Endothelial cell of umbilical vein (primary cell): Measurements from ENCODE around the gene SRCAP. TPM values are rescaled to one million over a fixed set of nuclear protein-coding genes. Genes with fewer than 3 reads are reported as not detected.

ENCODE experiments used
- BruUV-seq: library from RNA; stranded (reverse); fragments of 400-500 nt; replicated peaks from 2 replicates; lab custom pipeline; 2021; lab: Mats Ljungman, UMichigan
- CTCF ChIA-PET: fragments of 300-600, 350-600 bp; sonication (Branson Sonifier 250); formaldehyde crosslinking; loops from one replicate; lab custom pipeline; 2021; ENCODE audit warnings: antibody characterized with exemption, inconsistent platforms; lab: Charles Lee
- POLR2A ChIA-PET: fragments of 300-600, 350-600 bp; sonication (Branson Sonifier 250); formaldehyde crosslinking; loops from one replicate; lab custom pipeline; 2021; ENCODE audit warnings: antibody characterized with exemption, inconsistent platforms; lab: Charles Lee
- DNase-seq: peaks from one replicate; pipeline ENCODE4 v3.0.0-alpha.2; 2011; ENCODE audit warnings: low read depth, low spot score
- FAIRE-seq: peaks from 2 replicates; lab custom pipeline; 2011; peaks lifted over from hg19 to GRCh38; lab: Jason Lieb, UNC
- H2AFZ ChIP-seq: 2 replicates; pipeline ENCODE4 v1.6.0; 2012; ENCODE audit warnings: low read depth, low read length, control low read depth, inconsistent platforms
- H3K27ac ChIP-seq: 2 replicates; pipeline ENCODE4 v1.5.1; 2011; ENCODE audit warnings: low read depth, mild to moderate bottlenecking, control low read depth, low read length, moderate library complexity; ENCODE audit not compliant: insufficient read depth
- H3K27me3 ChIP-seq, 2 experiments: 2 replicates each; pipeline versions ENCODE4 v1.6.0 to v1.6.1; 2011; ENCODE audit warnings: low read length in 2 of 2, mixed read lengths in 1 of 2; ENCODE audit not compliant: control insufficient read depth in 2 of 2, insufficient read depth in 2 of 2
- H3K36me3 ChIP-seq, 2 experiments: 2 replicates in 1 of 2; 3 replicates in 1 of 2; pipeline ENCODE4 v1.5.1; 2011; ENCODE audit warnings: low read length in 2 of 2, mild to moderate bottlenecking in 1 of 2, moderate library complexity in 1 of 2; ENCODE audit not compliant: control insufficient read depth in 2 of 2, insufficient read depth in 2 of 2; ENCODE audit errors: extremely low read depth in 1 of 2
- H3K4me1 ChIP-seq: 3 replicates; pipeline ENCODE4 v1.5.1; 2011; ENCODE audit warnings: mild to moderate bottlenecking, low read length; ENCODE audit not compliant: control insufficient read depth, insufficient read depth; ENCODE audit errors: extremely low read depth
- H3K4me2 ChIP-seq: 2 replicates; pipeline ENCODE4 v1.6.1; 2011; ENCODE audit warnings: low read length, control low read depth, mixed read lengths; ENCODE audit not compliant: insufficient read depth
- H3K4me3 ChIP-seq, 3 experiments: fragments of 200-600 bp in 1 of 3; sonication (generic), shearing (Covaris generic) in 1 of 3; replicated peaks in 1 of 3; 2 replicates each; pipeline ENCODE4 v1.5.1; 2011 to 2016; ENCODE audit warnings: control low read depth in 3 of 3, low read length in 3 of 3, mild to moderate bottlenecking in 2 of 3, inconsistent platforms in 1 of 3, low read depth in 1 of 3, moderate library complexity in 1 of 3; ENCODE audit not compliant: insufficient read depth in 1 of 3
- H3K79me2 ChIP-seq: 2 replicates; pipeline ENCODE4 v1.6.0; 2012; ENCODE audit warnings: low read length, inconsistent platforms; ENCODE audit not compliant: control insufficient read depth, insufficient read depth
- H3K9ac ChIP-seq: replicated peaks from 2 replicates; pipeline ENCODE3; 2011; ENCODE audit warnings: low read length, control low read depth; ENCODE audit not compliant: insufficient read depth; ENCODE audit errors: extremely low read depth
- H3K9me1 ChIP-seq: replicated peaks from 3 replicates; pipeline ENCODE4 v1.6.0; 2011; ENCODE audit warnings: mild to moderate bottlenecking, low read length; ENCODE audit not compliant: control insufficient read depth, insufficient read depth; ENCODE audit errors: extremely low read depth
- H3K9me3 ChIP-seq: replicated peaks from 2 replicates; pipeline ENCODE4 v1.5.1; 2012; ENCODE audit warnings: low read length, inconsistent platforms; ENCODE audit not compliant: control insufficient read depth, insufficient read depth
- H4K20me1 ChIP-seq: replicated peaks from 2 replicates; pipeline ENCODE3; 2011; ENCODE audit warnings: mild to moderate bottlenecking, low read length; ENCODE audit not compliant: control insufficient read depth, insufficient read depth; ENCODE audit errors: extremely low read depth
- CTCF ChIP-seq, 2 donors: IDR thresholded peaks; 1 replicate in 1 of 2; 2 replicates in 1 of 2; pipeline ENCODE4 v1.5.1; 2011; ENCODE audit warnings: low read length in 2 of 2, mild to moderate bottlenecking in 2 of 2, moderate library complexity in 2 of 2, control low read depth in 1 of 2, inconsistent platforms in 1 of 2, low read depth in 1 of 2; ENCODE audit not compliant: insufficient read depth in 1 of 2; ENCODE audit errors: extremely low read depth in 1 of 2
- EZH2 ChIP-seq: IDR thresholded peaks from 2 replicates; pipeline ENCODE4 v1.6.1; 2012; ENCODE audit warnings: borderline replicate concordance, low read depth, mild to moderate bottlenecking, moderate library complexity, low read length, inconsistent platforms; ENCODE audit not compliant: severe bottlenecking
- FOS ChIP-seq: IDR thresholded peaks from 2 replicates; pipeline ENCODE4 v1.6.1; 2011; ENCODE audit warnings: mild to moderate bottlenecking, low read length, moderate library complexity, borderline replicate concordance; ENCODE audit not compliant: insufficient read depth
- GATA2 ChIP-seq: IDR thresholded peaks from 2 replicates; pipeline ENCODE4 v1.7.0; 2011; ENCODE audit warnings: low read depth, mild to moderate bottlenecking, moderate library complexity, mixed read lengths, low read length; ENCODE audit not compliant: insufficient read length, insufficient read depth
- JUN ChIP-seq: IDR thresholded peaks from 2 replicates; pipeline ENCODE4 v1.6.1; 2011; ENCODE audit warnings: borderline replicate concordance, low read depth; ENCODE audit not compliant: insufficient read length, insufficient read depth
- MAX ChIP-seq: IDR thresholded peaks from 2 replicates; pipeline ENCODE4 v1.6.1; 2011; ENCODE audit not compliant: insufficient read depth, insufficient read length
- MYC ChIP-seq: IDR thresholded peaks from one replicate; pipeline ENCODE4 v1.6.1; 2011; ENCODE audit warnings: mild to moderate bottlenecking, low read depth, low read length
- POLR2A ChIP-seq: IDR thresholded peaks from 2 replicates; pipeline ENCODE4 v1.6.1; 2012; ENCODE audit warnings: low read depth, mild to moderate bottlenecking, control low read depth, low read length
- POLR2AphosphoS5 ChIP-seq: IDR thresholded peaks from 2 replicates; pipeline ENCODE4 v1.6.1; 2012; ENCODE audit warnings: low read depth, mild to moderate bottlenecking, control low read depth, low read length, moderate library complexity; ENCODE audit not compliant: insufficient read depth
- dilution Hi-C: fragments of 300-500 bp; cut with MboI; formaldehyde crosslinking; loops from one replicate; pipeline ENCODE4 v1.15.0; 2019; ENCODE audit warnings: low sequenced_read_pairs; ENCODE audit not compliant: extremely low pct_ligation_motif_present
- intact Hi-C: fragments of 100-400 bp; cut with micrococcal nuclease; formaldehyde crosslinking; loops from one replicate; pipeline ENCODE4 v1.10.0; 2022
- polyA plus RNA-seq, 4 experiments: library from polyadenylated mRNA; depleted of rRNA in 3 of 4; stranded (reverse) in 3 of 4; unstranded in 1 of 4; fragments of >200 nt; gene quantifications; 2 replicates each; pipeline versions ENCODE4 v1.2.1 to v1.2.3, GENCODE V29; 2011 to 2012; ENCODE audit warnings: missing spikeins in 1 of 4
- total RNA-seq: library from RNA; stranded (reverse); gene quantifications from 2 replicates; pipeline ENCODE4 v1.2.3, GENCODE V29; 2021

Gene SRCAP
- total and polyA plus RNA-seq, 2 donors (not counting 3 experiments of a cell fraction or from before 2014, with no cell fraction given): 11.0 to 77.7 TPM

GRCh38 chr16:30783280-30784109, 84.5 kb downstream of the SRCAP start:
- Histone ChIP-seq H3K36me3 (peaks cover 0 to 19% of the 10 kb centered on the region in 2 experiments), H3K79me2 (peaks cover 10% of the 10 kb centered on the region), H3K4me3 (no peak overlapping the region), H3K27me3 (no peaks in the 10 kb centered on the region), H3K27ac (no peak overlapping the region), H3K9me3 (no peaks in the 10 kb centered on the region), H3K9ac (no peak overlapping the region), H4K20me1 (no peaks in the 10 kb centered on the region), H3K9me1 (no peaks in the 10 kb centered on the region), H3K4me1 (peaks cover 14% of the 10 kb centered on the region), H3K4me2 (no peak overlapping the region), H2AFZ (no peak overlapping the region)
- BruUV-seq: no TSS peak
- intact Hi-C loops (no loop called here), dilution Hi-C loops (no loop called here)
- FAIRE-seq (no peak), DNase-seq (no peak)
- ChIA-PET POLR2A (no interaction called here), CTCF (interaction anchor here (0.6 to 1.1 kb wide), 4 partner anchors 10 to 90 kb away, joined by 3 read pairs; no protein-coding TSS in a partner anchor)
- TF ChIP-seq FOS: no peak
- TF ChIP-seq JUN: no peak
- no peak for TF ChIP-seq MAX
- no peak for TF ChIP-seq MYC
- no peak for TF ChIP-seq POLR2AphosphoS5
- no peak for TF ChIP-seq EZH2
- TF ChIP-seq GATA2: no peak
- TF ChIP-seq CTCF (IDR thresholded peaks at IDR 0.05; ENCODE audit: extremely low read depth in 1 of 2, insufficient read depth in 1 of 2, low read depth in 1 of 2, low read length in 2 of 2): no peak
- no peak for TF ChIP-seq POLR2A
